GM19468 (cell line): ENCODE measurements around the gene ADGRB2.

Experiments
- ATAC-seq: cut with Tn5 transposase; IDR thresholded peaks from one replicate; pipeline ENCODE4 v1.9.1; 2021; ENCODE audit warnings: mild to moderate bottlenecking, moderate library complexity, moderate number of reproducible peaks; ENCODE audit not compliant: unreplicated experiment; ENCODE audit errors: extremely low read depth

ADGRB2 gene

DNA sequence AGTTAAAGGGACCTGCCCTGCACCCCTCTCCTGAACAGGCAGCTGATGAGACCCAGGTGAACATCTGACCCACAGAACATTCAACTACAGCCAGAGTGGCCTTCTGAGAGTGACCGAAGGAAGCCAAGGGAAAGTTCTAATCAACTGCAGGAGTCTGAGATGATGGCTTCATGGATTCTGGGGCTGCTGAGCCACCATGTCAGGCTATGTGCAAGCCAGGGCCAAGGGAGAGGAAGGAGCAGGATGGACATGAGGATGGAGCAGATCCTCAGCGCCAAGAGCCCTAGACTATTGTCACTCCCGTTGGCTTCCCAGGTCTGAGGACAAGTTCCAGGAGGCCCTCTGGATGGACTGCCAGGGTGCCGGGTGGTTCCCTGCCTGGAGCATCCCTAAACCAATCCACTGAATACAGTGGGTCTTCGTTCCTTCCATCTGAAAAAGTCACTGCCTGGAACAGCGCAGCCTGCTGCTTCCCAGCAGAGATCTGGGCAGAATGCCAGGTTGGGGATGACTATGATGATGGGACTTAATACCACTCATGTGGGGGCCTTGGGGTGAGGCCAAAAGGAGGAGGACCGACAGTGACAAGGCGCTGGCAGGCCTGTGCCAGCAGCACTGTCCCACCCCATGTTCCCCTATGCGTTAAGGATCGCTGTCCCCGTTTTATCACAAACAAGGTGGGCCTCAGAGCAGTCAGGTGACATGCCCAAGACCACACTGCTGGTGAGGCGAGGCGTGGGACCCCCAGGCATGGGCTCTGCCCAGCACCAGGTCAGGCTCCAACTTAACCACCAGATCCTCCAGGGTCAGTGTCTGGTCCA lies 31.9 kb upstream of the ADGRB2 start:
- ATAC-seq, result no peak

DNA sequence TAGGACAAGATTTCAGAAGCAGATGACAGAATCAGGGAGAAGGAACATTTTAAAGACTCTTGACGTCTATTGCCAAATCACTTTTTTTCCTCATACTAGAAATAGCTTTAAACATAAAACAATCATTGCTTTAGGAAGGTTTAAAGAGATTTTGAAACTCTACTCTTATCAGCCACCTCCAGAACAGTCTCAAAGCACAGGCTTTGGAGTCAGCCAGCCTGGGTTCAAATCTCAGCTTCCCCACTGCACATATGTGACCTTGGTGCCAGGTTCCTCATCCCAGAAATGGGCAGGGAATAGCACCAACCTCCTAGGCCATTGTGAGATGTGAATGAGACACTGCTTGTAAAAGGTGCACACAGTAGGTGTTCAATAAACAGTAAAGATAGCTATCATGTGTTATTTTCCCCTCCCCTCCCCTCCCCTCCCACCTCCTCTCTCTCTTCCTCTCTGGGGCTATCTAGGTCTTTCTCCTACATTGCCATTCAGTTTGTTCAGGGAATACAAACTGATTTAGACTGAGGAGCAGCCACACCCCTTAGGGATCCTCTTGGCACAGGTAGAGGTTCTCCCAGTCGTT lies 31.0 kb upstream of the ADGRB2 start:
- no peak for ATAC-seq

DNA sequence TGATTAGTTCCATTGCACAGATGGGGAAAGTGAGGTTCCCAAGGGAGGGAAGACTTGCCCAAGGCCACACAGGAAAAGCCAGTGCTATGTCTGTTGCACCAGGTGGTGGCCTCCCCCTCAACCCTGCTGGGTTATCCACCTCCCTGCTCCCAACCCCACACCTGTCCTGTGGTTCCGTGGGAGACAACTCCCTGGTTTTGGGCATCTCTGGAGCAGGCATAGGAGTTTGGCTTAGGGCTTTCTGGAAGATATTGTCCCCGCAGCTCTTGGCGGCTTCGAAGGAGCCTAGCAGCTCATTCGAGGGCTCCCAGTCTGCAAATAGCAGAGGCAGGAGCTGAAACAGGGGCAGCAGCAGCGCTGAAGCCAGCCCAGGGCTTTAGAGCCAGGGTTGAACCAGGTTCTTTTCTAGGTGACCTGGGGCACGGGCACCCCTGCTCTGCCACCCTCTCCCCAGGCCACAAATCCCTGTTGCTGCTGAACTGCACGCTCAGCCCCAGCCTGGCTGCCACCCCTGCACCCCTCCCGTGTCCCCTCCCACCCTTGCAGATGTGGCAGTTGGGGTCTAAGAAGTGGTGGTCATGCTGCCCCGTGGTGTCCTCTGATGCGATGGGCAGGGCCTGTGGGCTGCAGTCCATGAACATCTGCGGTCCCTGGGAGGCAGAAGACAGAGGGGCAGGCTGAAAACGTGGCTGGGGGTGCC lies 29.6 kb upstream of the ADGRB2 start:
- no peak for ATAC-seq

DNA sequence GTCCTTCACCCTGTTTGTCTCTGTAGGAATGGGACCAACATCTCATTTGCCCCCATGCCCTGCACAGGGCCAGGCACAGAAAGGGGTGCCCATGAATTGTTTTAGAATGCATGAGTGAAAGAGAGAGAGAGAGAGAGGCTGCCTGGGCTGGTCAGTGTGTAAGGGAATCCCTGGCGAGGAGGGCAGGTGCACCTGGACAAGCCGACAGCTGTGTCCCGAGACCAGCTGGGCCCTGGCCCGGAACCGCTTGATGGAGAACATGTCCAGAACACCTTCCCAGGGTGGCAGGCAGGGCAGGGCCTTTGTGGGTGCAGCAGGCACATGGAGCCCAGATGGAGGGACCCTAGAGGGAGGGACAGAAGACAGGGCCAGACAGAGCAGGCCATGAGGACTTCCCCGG lies 28.9 kb upstream of the ADGRB2 start:
- ATAC-seq, result no peak

DNA sequence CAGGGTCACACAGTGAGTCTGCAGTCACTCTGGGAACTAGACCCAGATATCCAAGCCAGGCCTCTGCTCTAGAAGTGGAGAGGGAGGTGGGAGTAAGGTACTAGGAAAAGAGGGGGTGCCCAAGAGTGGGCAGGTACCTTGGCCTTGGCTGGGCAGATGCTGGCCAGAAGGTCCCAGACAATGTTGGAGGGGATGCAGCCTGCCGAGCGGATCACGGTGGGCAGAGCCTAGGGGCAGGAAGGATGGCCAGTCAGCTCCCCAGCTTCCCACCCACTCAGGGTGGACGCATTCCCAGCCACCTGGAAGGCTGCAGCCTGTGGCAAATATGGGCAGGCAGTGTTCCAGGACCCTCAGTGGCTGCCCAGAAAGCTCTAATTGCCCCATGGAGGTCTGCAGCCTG lies 28.4 kb upstream of the ADGRB2 start:
- ATAC-seq, result no peak

GRCh38 chr1:31792116-31792515 lies 28.0 kb upstream of the ADGRB2 start:
- ATAC-seq, result no peak

- no peak for ATAC-seq
Measured at GRCh38 chr1:31791131-31791858, 27.2 kb upstream of the ADGRB2 start.

DNA sequence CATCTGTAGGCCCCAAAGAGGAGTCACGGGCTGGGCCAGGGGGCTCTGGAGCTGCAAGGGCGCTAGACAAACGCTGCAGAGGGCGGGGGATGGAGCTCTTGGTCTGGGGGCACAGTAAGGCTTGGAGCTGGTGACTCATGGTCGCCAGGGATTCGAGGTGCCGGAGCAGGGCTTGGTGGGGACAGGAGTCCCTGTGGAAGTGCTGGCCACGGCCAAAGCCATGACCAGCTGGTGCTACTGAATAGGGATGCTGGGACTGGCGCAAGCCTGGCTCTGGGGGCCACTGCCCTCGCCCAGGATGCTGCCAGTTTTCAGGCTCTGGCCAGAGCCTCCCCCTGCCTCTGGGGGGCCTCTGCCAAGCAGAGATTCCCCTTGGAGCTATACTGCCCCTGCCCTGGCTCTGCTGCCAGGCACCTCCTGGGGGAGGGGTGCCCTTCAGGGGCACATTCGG lies 26.5 kb upstream of the ADGRB2 start:
- ATAC-seq, result no peak

DNA sequence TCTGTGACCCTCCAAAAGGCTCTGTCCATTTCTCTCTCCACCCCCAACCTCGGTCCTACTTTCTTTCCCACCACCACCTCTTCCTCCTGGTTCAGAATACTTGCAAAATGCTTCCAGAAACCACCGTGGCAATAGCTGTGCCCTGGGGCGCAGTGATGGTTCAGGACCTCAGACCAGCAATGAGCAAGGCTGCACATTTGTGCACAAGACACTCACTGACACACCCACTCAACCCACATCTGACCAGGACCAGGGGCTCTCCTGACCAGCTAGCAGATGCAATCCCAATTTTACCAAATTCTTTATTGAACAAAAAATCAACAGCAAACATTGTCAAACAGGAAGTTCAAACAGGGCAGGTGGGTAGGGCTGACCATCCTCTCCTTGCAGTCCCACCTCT lies 26.0 kb upstream of the ADGRB2 start:
- no peak for ATAC-seq

DNA sequence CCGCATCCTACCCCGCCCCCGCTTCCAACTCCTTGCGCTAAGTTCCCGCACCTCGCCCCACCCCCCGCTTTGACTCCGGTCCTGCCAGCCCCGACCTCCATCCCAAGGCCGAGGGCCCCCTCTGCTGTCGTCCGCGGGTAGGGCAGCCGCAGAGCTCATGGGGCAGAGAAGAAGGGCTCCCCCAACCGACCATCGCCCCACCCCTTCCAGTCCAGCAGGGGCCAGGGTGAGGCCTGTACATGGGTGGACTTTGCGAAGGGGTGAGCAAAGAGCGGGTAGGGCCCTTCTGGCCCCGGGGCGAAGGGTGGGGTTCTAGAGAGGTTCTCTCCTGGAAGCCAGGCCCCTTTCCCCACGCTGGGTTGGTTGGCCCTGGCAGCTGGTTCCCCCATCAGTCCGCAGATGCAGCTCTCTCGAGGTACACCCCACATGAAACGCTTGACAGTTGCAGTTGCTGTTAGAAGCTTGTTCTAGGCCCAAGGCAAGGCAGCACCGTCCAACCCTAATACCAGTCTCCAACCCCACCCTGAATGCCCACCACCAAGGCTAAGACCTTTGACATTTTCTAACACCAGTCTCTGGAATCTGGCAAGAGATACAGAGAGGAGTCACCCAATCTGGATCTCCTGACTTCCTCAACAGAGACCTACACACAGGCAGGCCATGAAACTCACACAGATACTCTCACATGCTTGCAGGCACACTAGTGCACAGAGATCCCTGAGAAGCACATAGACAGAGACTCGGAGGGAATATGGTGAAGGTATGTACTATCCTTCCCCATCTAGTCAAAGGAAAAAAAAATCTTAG lies 25.3 kb upstream of the ADGRB2 start:
- ATAC-seq, result no peak

GRCh38 chr1:31788825-31789256 lies 24.7 kb upstream of the ADGRB2 start:
- ATAC-seq, result no peak

DNA sequence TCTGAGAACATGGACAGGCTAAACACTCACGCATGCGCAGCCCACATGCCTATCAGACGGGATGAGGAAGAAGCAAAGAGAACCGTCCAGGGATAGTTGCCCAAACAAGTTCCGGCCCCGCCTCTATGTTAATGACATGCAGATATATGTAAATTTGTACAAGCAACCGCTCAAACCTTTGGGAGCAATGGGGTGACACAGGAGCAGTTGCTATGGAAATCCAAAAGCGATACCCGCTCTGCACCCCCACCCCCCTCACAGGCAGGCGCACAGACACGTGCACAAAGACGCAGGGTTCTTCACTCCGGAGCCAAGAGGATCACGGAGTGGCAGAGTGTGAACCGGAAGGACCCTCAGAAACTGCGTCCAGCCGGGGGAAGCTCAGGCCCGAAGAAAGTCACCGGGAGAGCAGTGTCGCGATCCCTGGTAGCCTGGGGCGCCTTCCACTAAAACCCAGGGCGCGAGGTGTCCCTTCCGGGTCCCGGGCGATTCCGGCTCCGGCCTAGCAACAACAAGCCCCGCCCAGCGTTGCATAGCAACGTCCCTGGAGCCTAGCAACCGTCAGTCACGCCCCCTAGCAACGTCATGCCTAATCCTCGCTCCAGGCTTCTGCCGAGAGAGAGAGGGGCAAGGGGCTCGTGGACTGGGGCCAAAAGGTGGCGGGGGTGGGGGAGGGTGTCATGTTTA lies 24.1 kb upstream of the ADGRB2 start:
- peak; percentile 76 for ATAC-seq

DNA sequence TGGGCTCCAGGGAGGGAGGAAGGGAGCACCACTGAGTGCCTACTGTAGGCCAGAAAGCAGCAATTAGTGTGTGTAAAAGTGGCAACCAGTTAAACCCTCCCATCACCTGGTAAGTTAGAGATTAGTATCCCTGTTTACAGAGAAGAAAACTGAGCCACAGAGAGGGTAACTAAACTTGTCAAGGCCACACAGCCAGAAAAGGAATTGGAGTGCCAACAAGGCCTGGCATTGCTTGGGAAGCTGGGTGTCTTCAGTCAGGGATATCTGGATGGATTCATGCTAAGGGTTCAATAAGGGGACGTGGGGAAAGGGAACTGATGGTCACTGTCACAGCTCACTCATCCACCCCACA lies 23.6 kb upstream of the ADGRB2 start:
- ATAC-seq, result no peak

- ATAC-seq, result no peak
Measured at GRCh38 chr1:31787261-31787660, 23.1 kb upstream of the ADGRB2 start.

DNA sequence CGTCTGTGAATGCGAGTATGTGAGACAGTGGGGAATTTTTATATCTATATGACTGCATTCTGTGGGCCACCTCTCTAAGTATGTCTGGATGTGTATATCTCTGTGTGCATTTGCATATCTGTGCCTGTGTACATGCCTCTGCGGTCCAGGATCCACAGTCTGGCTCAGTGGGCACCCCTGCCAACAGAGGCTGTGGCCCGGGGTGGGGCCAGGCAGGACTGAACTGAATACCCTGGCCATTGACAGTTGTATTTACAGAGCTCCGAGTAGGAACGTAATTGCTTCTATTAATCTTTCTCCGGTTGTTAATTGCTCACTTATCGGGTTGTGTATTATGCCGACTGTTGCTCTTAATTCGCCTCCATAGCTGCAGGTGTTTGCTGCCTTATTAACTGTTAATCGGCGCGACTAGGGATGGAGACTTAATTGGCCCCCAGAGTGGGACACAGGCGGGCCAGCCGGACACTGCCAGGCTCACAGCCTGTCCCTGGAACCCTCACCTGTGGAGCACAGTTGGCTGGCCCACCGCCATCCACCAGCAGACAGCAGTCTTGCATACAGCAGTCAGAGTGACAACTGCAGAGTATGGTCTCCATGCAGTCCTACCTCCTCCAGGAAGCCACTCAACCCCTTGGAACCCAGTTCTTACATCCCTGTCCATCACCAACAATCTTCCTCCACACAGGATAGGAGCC lies 22.4 kb upstream of the ADGRB2 start:
- ATAC-seq, result no peak

- ATAC-seq, result no peak
Measured at GRCh38 chr1:31785947-31786290, 21.8 kb upstream of the ADGRB2 start.

GRCh38 chr1:31785020-31785946 lies 21.1 kb upstream of the ADGRB2 start:
- no peak for ATAC-seq
